Endothelial cell of umbilical vein (primary cell): ENCODE measurements around the gene DST.

Source experiments
- POLR2AphosphoS5 ChIP-seq: IDR thresholded peaks from 2 replicates; pipeline ENCODE4 v1.6.1; 2012; ENCODE audit warnings: low read depth, mild to moderate bottlenecking, control low read depth, low read length, moderate library complexity; ENCODE audit not compliant: insufficient read depth
- TF ChIP-seq, protein P1 (sequence below), 2 donors: IDR thresholded peaks; 1 replicate in 1 of 2; 2 replicates in 1 of 2; pipeline ENCODE4 v1.5.1; 2011; ENCODE audit warnings: low read length in 2 of 2, mild to moderate bottlenecking in 2 of 2, moderate library complexity in 2 of 2, control low read depth in 1 of 2, inconsistent platforms in 1 of 2, low read depth in 1 of 2; ENCODE audit not compliant: insufficient read depth in 1 of 2; ENCODE audit errors: extremely low read depth in 1 of 2

DNA sequence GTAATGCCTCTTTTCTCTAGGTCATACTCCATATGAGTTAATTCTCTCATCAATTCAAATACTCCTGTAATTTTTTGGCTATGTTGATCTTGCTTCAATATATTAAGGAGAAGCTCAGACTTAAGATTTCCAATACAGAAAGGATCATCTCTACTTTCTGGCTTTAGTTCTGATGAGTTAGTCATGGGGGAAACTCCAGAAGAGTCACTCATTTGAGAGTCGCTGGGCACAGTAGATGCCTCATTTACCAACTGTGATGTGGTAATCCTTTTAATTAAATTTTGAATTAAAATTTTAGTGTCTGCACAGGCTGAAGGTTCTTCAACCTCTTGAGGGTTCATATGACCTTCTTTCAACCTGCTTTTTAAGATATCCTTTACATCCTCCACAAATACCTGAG is 38.5 kb downstream of the DST start:
- no peak for TF ChIP-seq POLR2AphosphoS5
- TF ChIP-seq, protein P1, sequence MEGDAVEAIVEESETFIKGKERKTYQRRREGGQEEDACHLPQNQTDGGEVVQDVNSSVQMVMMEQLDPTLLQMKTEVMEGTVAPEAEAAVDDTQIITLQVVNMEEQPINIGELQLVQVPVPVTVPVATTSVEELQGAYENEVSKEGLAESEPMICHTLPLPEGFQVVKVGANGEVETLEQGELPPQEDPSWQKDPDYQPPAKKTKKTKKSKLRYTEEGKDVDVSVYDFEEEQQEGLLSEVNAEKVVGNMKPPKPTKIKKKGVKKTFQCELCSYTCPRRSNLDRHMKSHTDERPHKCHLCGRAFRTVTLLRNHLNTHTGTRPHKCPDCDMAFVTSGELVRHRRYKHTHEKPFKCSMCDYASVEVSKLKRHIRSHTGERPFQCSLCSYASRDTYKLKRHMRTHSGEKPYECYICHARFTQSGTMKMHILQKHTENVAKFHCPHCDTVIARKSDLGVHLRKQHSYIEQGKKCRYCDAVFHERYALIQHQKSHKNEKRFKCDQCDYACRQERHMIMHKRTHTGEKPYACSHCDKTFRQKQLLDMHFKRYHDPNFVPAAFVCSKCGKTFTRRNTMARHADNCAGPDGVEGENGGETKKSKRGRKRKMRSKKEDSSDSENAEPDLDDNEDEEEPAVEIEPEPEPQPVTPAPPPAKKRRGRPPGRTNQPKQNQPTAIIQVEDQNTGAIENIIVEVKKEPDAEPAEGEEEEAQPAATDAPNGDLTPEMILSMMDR (IDR thresholded peaks at IDR 0.05; ENCODE audit: extremely low read depth in 1 of 2, insufficient read depth in 1 of 2, low read depth in 1 of 2, low read length in 2 of 2) = no peak
